Panc1 (cell line): ENCODE measurements around the gene KIFC3. TPM values are rescaled to one million over a fixed set of nuclear protein-coding genes. Genes with fewer than 3 reads are reported as not detected.

Experiments used
- ATAC-seq: fragments of 200-7000 bp; cut with Tn5 transposase; 2 replicates; pipeline ENCODE4 v1.9.1; 2020; ENCODE audit warnings: mild to moderate bottlenecking, moderate library complexity
- BruUV-seq: library from RNA; stranded (reverse); fragments of 400-500 nt; replicated peaks from 2 replicates; lab custom pipeline; 2021; lab: Mats Ljungman, UMichigan
- CTCF ChIA-PET: fragments of 300-600 bp; sonication (Branson Sonifier 250); formaldehyde crosslinking; loops from one replicate; lab custom pipeline; 2022; ENCODE audit warnings: antibody characterized with exemption; lab: Charles Lee
- POLR2A ChIA-PET: fragments of 300-600 bp; sonication (Branson Sonifier 250); formaldehyde crosslinking; loops from one replicate; lab custom pipeline; 2022; ENCODE audit warnings: antibody characterized with exemption; lab: Charles Lee
- DNase-seq: peaks from one replicate; pipeline ENCODE4 v3.0.0-alpha.2; 2010; ENCODE audit warnings: low read depth, low spot score
- H3K27ac ChIP-seq: 2 replicates; pipeline ENCODE4 v1.5.1; 2011; ENCODE audit warnings: mild to moderate bottlenecking, low read length, inconsistent platforms
- H3K27me3 ChIP-seq: fragments of 200-500 bp; sonication (Bioruptor generic); 2 replicates; pipeline ENCODE4 v1.6.0; 2014; ENCODE audit warnings: low read length, inconsistent platforms; ENCODE audit not compliant: control insufficient read depth, insufficient read depth
- H3K36me3 ChIP-seq: fragments of 200-500 bp; sonication (Bioruptor generic); 2 replicates; pipeline ENCODE4 v1.5.1; 2014; ENCODE audit warnings: inconsistent platforms, mild to moderate bottlenecking, low read length, moderate library complexity; ENCODE audit not compliant: control insufficient read depth, insufficient read depth
- H3K4me1 ChIP-seq: 2 replicates; pipeline ENCODE4 v1.5.1; 2011; ENCODE audit warnings: inconsistent platforms, mild to moderate bottlenecking, low read length, moderate library complexity; ENCODE audit not compliant: control insufficient read depth, insufficient read depth
- H3K4me3 ChIP-seq, 2 experiments: 2 replicates each; pipeline ENCODE4 v1.5.1; 2011 to 2012; ENCODE audit warnings: low read depth in 2 of 2, low read length in 2 of 2, mild to moderate bottlenecking in 2 of 2, inconsistent platforms in 1 of 2, moderate library complexity in 1 of 2
- H3K9me3 ChIP-seq: fragments of 200-500 bp; sonication (Bioruptor generic); 2 replicates; pipeline ENCODE4 v1.5.1; 2014; ENCODE audit warnings: low read depth, mild to moderate bottlenecking, inconsistent platforms, low read length, moderate library complexity; ENCODE audit not compliant: control insufficient read depth, insufficient read depth
- CTCF ChIP-seq: fragments of 450-650 bp; IDR thresholded peaks from 2 replicates; pipeline ENCODE4 v1.5.1; 2017; ENCODE audit warnings: mild to moderate bottlenecking
- POLR2AphosphoS5 ChIP-seq: IDR thresholded peaks from 2 replicates; pipeline ENCODE4 v1.6.1; 2012; ENCODE audit warnings: mild to moderate bottlenecking, low read depth, low read length, moderate library complexity
- REST ChIP-seq, 2 experiments: IDR thresholded peaks; 2 replicates each; pipeline ENCODE4 v1.6.1; 2011 to 2012; ENCODE audit warnings: low read depth in 2 of 2, control low read depth in 1 of 2, low read length in 1 of 2, mild to moderate bottlenecking in 1 of 2, moderate library complexity in 1 of 2; ENCODE audit not compliant: insufficient read depth in 1 of 2
- SIN3A ChIP-seq: IDR thresholded peaks from 2 replicates; pipeline ENCODE4 v1.6.1; 2012; ENCODE audit warnings: low read depth, mild to moderate bottlenecking, low read length, moderate library complexity, borderline replicate concordance; ENCODE audit not compliant: insufficient read depth
- TCF7L2 ChIP-seq: IDR thresholded peaks from 2 replicates; pipeline ENCODE4 v1.6.1; 2011; ENCODE audit warnings: mild to moderate bottlenecking, low read depth, low read length, inconsistent platforms
- in situ Hi-C: cut with HindIII; loops from 2 replicates; pipeline ENCODE4 v1.10.0; 2016; ENCODE audit warnings: low sequenced_read_pairs, low pct_unique_long_range_greater_than_20kb
- intact Hi-C: fragments of 100-400 bp; cut with micrococcal nuclease; formaldehyde crosslinking; loops from one replicate; pipeline ENCODE4 v1.10.0; 2022; ENCODE audit not compliant: unreplicated experiment
- total RNA-seq: library from RNA; stranded (reverse); gene quantifications from one replicate; pipeline ENCODE4 v1.2.1, GENCODE V29; 2021; ENCODE audit not compliant: unreplicated experiment

The KIFC3 gene
- total RNA-seq, 1 experiment from 2014 or later: 51.5 TPM

- ChIA-PET POLR2A (no interaction called here), CTCF (no interaction called here)
- DNase-seq: no peak
- ATAC-seq: peak; percentile 18
- H3K9me3 ChIP-seq: no peaks in the 10 kb centered on the region
- peaks cover 50% of the 10 kb centered on the region for H3K4me1 ChIP-seq
- BruUV-seq: no TSS peak
- H3K36me3 ChIP-seq: no peaks in the 10 kb centered on the region
- intact Hi-C loops (no loop called here), in situ Hi-C loops (no loop called here)
- H3K4me3 ChIP-seq: no peak overlapping the region; a peak in 1 of 4 replicates
- H3K27ac ChIP-seq: peak overlapping the region; percentile 67
- TF ChIP-seq TCF7L2 (no peak), CTCF (no peak), SIN3A (no peak), POLR2AphosphoS5 (no peak), REST (IDR thresholded peaks at IDR 0.05; ENCODE audit: insufficient read depth in 1 of 2, low read depth in 2 of 2, low read length in 1 of 2) (no peak)
- H3K27me3 ChIP-seq: no peaks in the 10 kb centered on the region
Measured at GRCh38 chr16:57803134-57803990, 1.1 kb upstream of the KIFC3 start.

GRCh38 chr16:57801809-57802340, 416 bp downstream of the KIFC3 start:
- DNase-seq (no peak), ATAC-seq (peak; percentile 69)
- peak overlapping the region; percentile 82 for H3K27ac ChIP-seq
- CTCF ChIA-PET: no interaction called here
- TF ChIP-seq POLR2AphosphoS5 (no peak), SIN3A (no peak), REST (IDR thresholded peaks at IDR 0.05; ENCODE audit: insufficient read depth in 1 of 2, low read depth in 2 of 2, low read length in 1 of 2) (no peak), TCF7L2 (no peak), CTCF (no peak)
- H3K36me3 ChIP-seq: no peaks in the 10 kb centered on the region
- H3K9me3 ChIP-seq: no peaks in the 10 kb centered on the region
- peaks cover 40% of the 10 kb centered on the region for H3K4me1 ChIP-seq
- intact Hi-C loops: no loop called here
- in situ Hi-C loops: no loop called here
- H3K4me3 ChIP-seq: peak overlapping the region; percentile 54 to 69
- POLR2A ChIA-PET: no interaction called here
- no TSS peak for BruUV-seq
- H3K27me3 ChIP-seq: no peaks in the 10 kb centered on the region
